Measurements from ENCODE around the gene RGL1.

RGL1 gene

DNA sequence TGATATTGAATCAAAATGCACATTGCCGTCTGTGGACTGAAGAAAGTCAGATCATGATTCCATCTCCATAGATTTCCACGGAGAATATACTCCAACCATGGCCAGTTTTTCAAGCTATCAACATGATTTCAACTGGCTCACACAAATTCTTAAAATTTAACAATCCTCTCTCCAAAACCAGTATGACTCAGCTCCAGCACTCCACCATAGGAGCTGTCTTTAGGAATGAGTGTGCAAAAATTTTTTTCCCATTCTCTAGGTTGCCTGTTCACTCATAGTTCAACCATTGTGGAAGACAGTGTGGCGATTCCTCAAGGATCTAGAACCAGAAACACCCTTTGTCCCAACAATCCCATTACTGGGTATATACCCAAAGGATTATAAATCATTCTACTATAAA, 40.8 kb downstream of the RGL1 start:
- peaks cover 9% of the 10 kb centered on the region for H3K79me1 ChIP-seq (replicated peaks; ENCODE audit: low read length, poor library complexity, severe bottlenecking)
- WGBS, result 87% methylated on average over 3 of the region's 3 CpGs
- no peak overlapping the region for H2BK120ac ChIP-seq (ENCODE audit: low read depth, low read length)
- no peak overlapping the region for H3K14ac ChIP-seq (ENCODE audit: low read length in 2 of 2)
- H2AFZ ChIP-seq (ENCODE audit: low read depth, low read length), result no peak overlapping the region
- no peak overlapping the region for H2AK5ac ChIP-seq (ENCODE audit: low read length, severe bottlenecking)
- H2BK5ac ChIP-seq (ENCODE audit: low read depth, low read length, poor library complexity, severe bottlenecking), result no peak overlapping the region
- H3K4me1 ChIP-seq (ENCODE audit: control insufficient read depth, insufficient read depth, low read depth, low read length), result no peaks in the 10 kb centered on the region
- DNase-seq, result no peak
- peak overlapping the region in 1 of 2 experiments; percentile 89 for H3K4ac ChIP-seq (ENCODE audit: low read depth in 1 of 2, low read length in 2 of 2)
- H2BK12ac ChIP-seq (ENCODE audit: low read length in 2 of 2), result no peak overlapping the region
- no peak overlapping the region for H2BK15ac ChIP-seq (ENCODE audit: low read depth, poor library complexity, severe bottlenecking)
- H3K9ac ChIP-seq (ENCODE audit: low read length), result peak overlapping the region; percentile 25
- no peak overlapping the region for H3K4me2 ChIP-seq (ENCODE audit: low read length, poor library complexity, severe bottlenecking)
- no peaks in the 10 kb centered on the region for H3K27me3 ChIP-seq (ENCODE audit: control insufficient read depth in 1 of 2, insufficient read depth in 1 of 2, low read length in 2 of 2)
- no peaks in the 10 kb centered on the region for H3K9me3 ChIP-seq (ENCODE audit: control insufficient read depth, low read length)
- H3K36me3 ChIP-seq (ENCODE audit: control insufficient read depth in 1 of 2, insufficient read depth in 2 of 2, low read depth in 1 of 2, low read length in 2 of 2), result peaks cover 0 to 23% of the 10 kb centered on the region in 2 experiments
- H3K27ac ChIP-seq (ENCODE audit: low read length, poor library complexity, severe bottlenecking), result no peak overlapping the region
- no peak overlapping the region for H4K91ac ChIP-seq (ENCODE audit: low read length)
- H3K18ac ChIP-seq (ENCODE audit: low read depth in 1 of 2, low read length in 2 of 2), result peak overlapping the region; percentile 23 to 70
- no peak overlapping the region for H4K8ac ChIP-seq (ENCODE audit: low read length)
- H3K4me3 ChIP-seq (ENCODE audit: insufficient read depth in 1 of 2, low read depth in 1 of 2, low read length in 2 of 2), result peak overlapping the region in 1 of 2 experiments; percentile 32
- peak overlapping the region in 1 of 2 experiments; percentile 1 for H3K23ac ChIP-seq (ENCODE audit: low read length in 2 of 2)

DNA sequence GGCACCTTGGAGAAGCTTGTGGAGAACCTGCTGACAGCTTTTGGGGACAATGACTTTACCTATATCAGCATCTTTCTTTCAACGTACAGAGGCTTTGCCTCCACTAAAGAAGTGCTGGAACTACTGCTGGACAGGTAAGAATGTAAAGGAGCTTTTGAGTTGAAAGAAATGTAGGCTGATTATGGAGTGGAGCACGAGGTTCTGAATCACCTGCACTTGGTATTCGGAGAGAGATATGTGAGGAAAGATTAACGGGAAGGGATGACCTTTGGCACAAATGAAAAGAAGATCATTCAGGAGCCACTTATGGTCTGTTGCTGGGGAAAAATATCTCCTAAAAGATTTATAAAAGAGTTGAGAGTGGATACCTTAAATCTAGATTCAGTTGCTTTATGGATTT, 42.7 kb downstream of the RGL1 start:
- Histone ChIP-seq H2AK5ac (ENCODE audit: low read length, severe bottlenecking) (no peak overlapping the region), H2BK120ac (ENCODE audit: low read depth, low read length) (no peak overlapping the region), H3K4me2 (ENCODE audit: low read length, poor library complexity, severe bottlenecking) (no peak overlapping the region), H2BK12ac (ENCODE audit: low read length in 2 of 2) (no peak overlapping the region), H4K91ac (ENCODE audit: low read length) (no peak overlapping the region), H2BK5ac (ENCODE audit: low read depth, low read length, poor library complexity, severe bottlenecking) (no peak overlapping the region), H2AFZ (ENCODE audit: low read depth, low read length) (no peak overlapping the region), H2BK15ac (ENCODE audit: low read depth, poor library complexity, severe bottlenecking) (no peak overlapping the region), H3K4me1 (ENCODE audit: control insufficient read depth, insufficient read depth, low read depth, low read length) (no peaks in the 10 kb centered on the region), H4K8ac (ENCODE audit: low read length) (no peak overlapping the region), H3K4ac (ENCODE audit: low read depth in 1 of 2, low read length in 2 of 2) (no peak overlapping the region), H3K18ac (ENCODE audit: low read depth in 1 of 2, low read length in 2 of 2) (no peak overlapping the region), H3K23ac (ENCODE audit: low read length in 2 of 2) (no peak overlapping the region), H3K27me3 (ENCODE audit: control insufficient read depth in 1 of 2, insufficient read depth in 1 of 2, low read length in 2 of 2) (no peaks in the 10 kb centered on the region), H3K9ac (ENCODE audit: low read length) (no peak overlapping the region), H3K4me3 (ENCODE audit: insufficient read depth in 1 of 2, low read depth in 1 of 2, low read length in 2 of 2) (no peak overlapping the region), H3K36me3 (ENCODE audit: control insufficient read depth in 1 of 2, insufficient read depth in 2 of 2, low read depth in 1 of 2, low read length in 2 of 2) (peaks cover 0 to 20% of the 10 kb centered on the region in 2 experiments), H3K9me3 (ENCODE audit: control insufficient read depth, low read length) (no peaks in the 10 kb centered on the region), H3K27ac (ENCODE audit: low read length, poor library complexity, severe bottlenecking) (no peak overlapping the region), H3K79me1 (replicated peaks; ENCODE audit: low read length, poor library complexity, severe bottlenecking) (peaks cover 9% of the 10 kb centered on the region), H3K14ac (ENCODE audit: low read length in 2 of 2) (no peak overlapping the region)
- DNase-seq, result no peak
- 86% methylated on average over 4 of the region's 4 CpGs for WGBS

DNA sequence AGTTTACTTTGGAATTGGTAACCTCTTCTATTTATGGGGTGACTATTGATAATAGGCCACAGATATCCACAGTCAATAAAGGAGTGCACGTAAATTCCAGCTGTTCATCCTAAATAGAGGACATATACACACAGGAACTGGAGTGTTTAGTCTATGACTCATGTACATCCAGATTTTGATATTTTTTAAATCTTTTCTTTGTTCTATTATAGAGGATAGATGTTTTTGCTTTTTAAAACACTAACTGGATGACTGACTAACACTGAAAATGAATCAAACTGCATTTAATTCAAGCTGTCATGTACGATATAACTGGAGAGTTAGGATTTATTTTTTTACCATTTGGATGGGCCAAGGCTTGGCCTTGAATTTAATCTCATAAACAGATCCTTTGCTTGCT, 45.9 kb downstream of the RGL1 start:
- H3K4ac ChIP-seq (ENCODE audit: low read depth in 1 of 2, low read length in 2 of 2), result no peak overlapping the region
- H3K4me2 ChIP-seq (ENCODE audit: low read length, poor library complexity, severe bottlenecking), result no peak overlapping the region
- H3K23ac ChIP-seq (ENCODE audit: low read length in 2 of 2), result no peak overlapping the region
- no peak for DNase-seq
- H2BK15ac ChIP-seq (ENCODE audit: low read depth, poor library complexity, severe bottlenecking), result no peak overlapping the region
- no peaks in the 10 kb centered on the region for H3K9me3 ChIP-seq (ENCODE audit: control insufficient read depth, low read length)
- H3K9ac ChIP-seq (ENCODE audit: low read length), result no peak overlapping the region
- H3K27me3 ChIP-seq (ENCODE audit: control insufficient read depth in 1 of 2, insufficient read depth in 1 of 2, low read length in 2 of 2), result no peaks in the 10 kb centered on the region
- no peak overlapping the region for H2BK5ac ChIP-seq (ENCODE audit: low read depth, low read length, poor library complexity, severe bottlenecking)
- no peak overlapping the region for H2AFZ ChIP-seq (ENCODE audit: low read depth, low read length)
- H2AK5ac ChIP-seq (ENCODE audit: low read length, severe bottlenecking), result no peak overlapping the region
- no peak overlapping the region for H2BK120ac ChIP-seq (ENCODE audit: low read depth, low read length)
- H2BK12ac ChIP-seq (ENCODE audit: low read length in 2 of 2), result no peak overlapping the region
- no peak overlapping the region for H3K14ac ChIP-seq (ENCODE audit: low read length in 2 of 2)
- H3K4me1 ChIP-seq (ENCODE audit: control insufficient read depth, insufficient read depth, low read depth, low read length), result peaks cover 1% of the 10 kb centered on the region
- peaks cover 15% of the 10 kb centered on the region for H3K79me1 ChIP-seq (replicated peaks; ENCODE audit: low read length, poor library complexity, severe bottlenecking)
- H4K8ac ChIP-seq (ENCODE audit: low read length), result no peak overlapping the region
- no peak overlapping the region for H4K91ac ChIP-seq (ENCODE audit: low read length)
- peaks cover 0 to 32% of the 10 kb centered on the region in 2 experiments for H3K36me3 ChIP-seq (ENCODE audit: control insufficient read depth in 1 of 2, insufficient read depth in 2 of 2, low read depth in 1 of 2, low read length in 2 of 2)
- WGBS, result no CpG with 5 or more reads among the region's 2 CpGs
- no peak overlapping the region for H3K18ac ChIP-seq (ENCODE audit: low read depth in 1 of 2, low read length in 2 of 2)
- no peak overlapping the region for H3K27ac ChIP-seq (ENCODE audit: low read length, poor library complexity, severe bottlenecking)
- H3K4me3 ChIP-seq (ENCODE audit: insufficient read depth in 1 of 2, low read depth in 1 of 2, low read length in 2 of 2), result no peak overlapping the region

DNA sequence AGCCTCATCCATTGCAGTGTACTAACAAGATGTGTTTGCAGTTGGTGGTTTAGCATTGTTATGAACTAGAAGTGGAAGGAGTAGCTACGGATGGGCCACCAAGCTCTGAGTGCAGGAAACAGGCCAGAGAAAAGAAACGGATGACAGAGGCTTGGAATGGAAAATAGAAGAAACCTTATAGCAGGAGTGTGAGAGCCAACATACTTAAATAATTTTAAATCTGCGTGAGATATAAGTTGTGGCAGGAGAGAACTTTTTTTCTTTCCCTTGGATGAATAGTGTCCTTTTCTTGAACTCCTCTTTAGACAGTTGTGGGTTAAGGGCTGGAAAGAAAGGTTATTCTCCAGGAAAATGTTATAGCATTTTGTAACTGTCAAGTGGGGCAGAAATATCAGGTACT, 54.2 kb downstream of the RGL1 start:
- no peaks in the 10 kb centered on the region for H3K27me3 ChIP-seq (ENCODE audit: control insufficient read depth in 1 of 2, insufficient read depth in 1 of 2, low read length in 2 of 2)
- no peak for DNase-seq
- WGBS, result 91% methylated on average over 3 of the region's 3 CpGs

More for the DNA sequence above, 54.2 kb downstream of the RGL1 start:
- H2BK5ac ChIP-seq (ENCODE audit: low read depth, low read length, poor library complexity, severe bottlenecking), result no peak overlapping the region
- no peaks in the 10 kb centered on the region for H3K9me3 ChIP-seq (ENCODE audit: control insufficient read depth, low read length)
- no peak overlapping the region for H2AFZ ChIP-seq (ENCODE audit: low read depth, low read length)
- H2BK120ac ChIP-seq (ENCODE audit: low read depth, low read length), result no peak overlapping the region
- no peak overlapping the region for H2BK15ac ChIP-seq (ENCODE audit: low read depth, poor library complexity, severe bottlenecking)
- peaks cover 0 to 41% of the 10 kb centered on the region in 2 experiments for H3K36me3 ChIP-seq (ENCODE audit: control insufficient read depth in 1 of 2, insufficient read depth in 2 of 2, low read depth in 1 of 2, low read length in 2 of 2)
- no peak overlapping the region for H3K23ac ChIP-seq (ENCODE audit: low read length in 2 of 2)
- peaks cover 1% of the 10 kb centered on the region for H3K4me1 ChIP-seq (ENCODE audit: control insufficient read depth, insufficient read depth, low read depth, low read length)
- H4K8ac ChIP-seq (ENCODE audit: low read length), result no peak overlapping the region
- no peak overlapping the region for H3K4ac ChIP-seq (ENCODE audit: low read depth in 1 of 2, low read length in 2 of 2)
- no peak overlapping the region for H3K27ac ChIP-seq (ENCODE audit: low read length, poor library complexity, severe bottlenecking)
- no peak overlapping the region for H2BK12ac ChIP-seq (ENCODE audit: low read length in 2 of 2)
- H3K9ac ChIP-seq (ENCODE audit: low read length), result no peak overlapping the region
- H4K91ac ChIP-seq (ENCODE audit: low read length), result no peak overlapping the region
- H3K79me1 ChIP-seq (replicated peaks; ENCODE audit: low read length, poor library complexity, severe bottlenecking), result peaks cover 16% of the 10 kb centered on the region
- no peak overlapping the region for H3K4me3 ChIP-seq (ENCODE audit: insufficient read depth in 1 of 2, low read depth in 1 of 2, low read length in 2 of 2)
- no peak overlapping the region for H3K14ac ChIP-seq (ENCODE audit: low read length in 2 of 2)
- H3K4me2 ChIP-seq (ENCODE audit: low read length, poor library complexity, severe bottlenecking), result no peak overlapping the region
- no peak overlapping the region for H3K18ac ChIP-seq (ENCODE audit: low read depth in 1 of 2, low read length in 2 of 2)
- H2AK5ac ChIP-seq (ENCODE audit: low read length, severe bottlenecking), result no peak overlapping the region

All from mesenchymal stem cell (in vitro differentiated cells and primary cell).